Activated CD8-positive, alpha-beta memory T cell treated with anti-CD3 and anti-CD28 coated beads, Interleukin-2, amount 50 U/mL, for 1 hour (primary cell): ENCODE measurements around the gene TRHDE.

Source experiments
- DNase-seq: peaks from one replicate; pipeline ENCODE4 v3.0.0-alpha.2; 2020; ENCODE audit errors: extremely low read depth

TRHDE gene

DNA sequence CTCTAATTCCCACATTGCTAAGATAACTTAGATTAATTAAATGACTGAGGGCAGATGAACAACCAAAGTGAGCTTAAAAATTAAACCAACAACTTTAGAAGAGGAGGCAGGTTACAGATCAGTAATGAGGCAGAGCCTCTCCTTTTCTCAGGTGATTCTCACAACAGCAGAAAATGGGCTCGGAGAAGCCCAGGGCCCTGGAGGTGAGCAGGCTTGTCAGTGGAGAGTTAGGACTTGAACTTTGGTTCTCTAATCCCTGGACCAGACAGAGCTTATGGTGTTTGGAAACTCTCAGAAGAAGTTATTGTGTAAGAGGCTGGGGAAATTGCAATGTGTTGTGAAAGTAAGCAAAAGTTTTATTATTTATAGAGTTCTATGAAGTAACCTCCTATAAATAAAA, 2.8 kb downstream of the TRHDE start:
- no peak for DNase-seq

DNA sequence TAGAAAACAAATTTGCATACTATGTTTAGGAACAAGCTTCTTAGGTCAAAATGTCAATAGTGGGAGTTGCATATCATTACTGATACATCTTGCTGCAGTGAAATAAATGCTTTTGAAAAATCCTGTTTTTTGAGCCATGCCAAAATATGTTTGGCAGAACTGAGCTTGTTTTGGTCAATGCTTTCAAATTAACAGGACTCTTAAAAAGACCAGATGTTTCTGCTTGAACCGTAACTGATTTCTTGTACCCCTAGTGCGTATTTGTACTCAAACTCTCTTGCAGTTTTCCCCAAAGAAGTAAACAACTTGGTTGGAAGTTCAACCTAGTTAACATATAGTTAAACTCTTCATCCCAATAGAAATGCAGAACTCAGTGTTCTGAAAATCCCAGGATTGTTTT, 3.4 kb downstream of the TRHDE start:
- DNase-seq, result no peak

DNA sequence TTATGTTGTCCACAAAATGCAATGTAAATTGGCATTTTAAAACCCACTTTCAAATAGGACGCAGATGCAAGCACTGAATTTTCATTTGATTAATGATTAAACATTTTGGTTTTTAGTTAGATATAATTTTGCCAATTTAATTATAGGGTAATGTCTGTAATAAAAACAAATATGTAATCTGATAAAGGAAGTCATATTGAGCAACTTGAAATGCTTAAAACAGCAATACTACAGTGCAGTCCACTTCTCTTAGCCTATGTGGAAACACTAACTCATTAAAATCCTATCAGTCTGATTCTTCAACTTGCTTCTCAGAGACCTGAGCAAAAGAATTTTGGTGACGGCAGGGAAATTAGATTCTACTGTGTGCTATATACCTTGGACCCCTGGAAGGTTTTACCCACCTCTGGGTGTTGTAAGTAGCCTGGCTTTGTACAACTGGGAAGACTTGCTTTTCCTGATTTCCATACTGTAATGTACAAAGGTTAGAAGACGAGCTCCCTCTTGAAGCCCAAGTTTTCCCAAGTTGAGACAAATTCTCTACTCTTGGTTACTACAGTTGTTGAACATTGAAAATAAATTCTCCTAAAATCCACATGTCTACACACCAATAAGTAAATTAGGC, 4.1 kb downstream of the TRHDE start:
- no peak for DNase-seq

DNA sequence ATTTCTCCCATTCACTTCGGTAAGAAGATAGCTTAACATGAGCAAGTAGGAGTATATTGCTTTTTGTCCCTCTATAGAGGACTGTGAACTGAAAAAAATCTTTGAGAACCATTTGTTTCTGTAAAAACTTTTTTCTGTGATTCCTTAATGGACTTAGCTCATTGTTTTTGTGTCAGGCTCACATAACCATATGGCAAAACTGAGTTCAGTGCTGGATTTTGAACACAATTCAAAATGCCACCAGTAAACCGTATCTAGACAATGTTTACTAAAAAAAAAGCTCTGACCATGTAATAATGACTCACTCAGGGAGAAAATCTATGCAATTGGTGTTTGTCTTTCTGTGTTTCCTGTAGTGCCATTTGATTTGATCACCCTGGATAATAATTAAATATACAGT, 5.2 kb downstream of the TRHDE start:
- no peak for DNase-seq

DNA sequence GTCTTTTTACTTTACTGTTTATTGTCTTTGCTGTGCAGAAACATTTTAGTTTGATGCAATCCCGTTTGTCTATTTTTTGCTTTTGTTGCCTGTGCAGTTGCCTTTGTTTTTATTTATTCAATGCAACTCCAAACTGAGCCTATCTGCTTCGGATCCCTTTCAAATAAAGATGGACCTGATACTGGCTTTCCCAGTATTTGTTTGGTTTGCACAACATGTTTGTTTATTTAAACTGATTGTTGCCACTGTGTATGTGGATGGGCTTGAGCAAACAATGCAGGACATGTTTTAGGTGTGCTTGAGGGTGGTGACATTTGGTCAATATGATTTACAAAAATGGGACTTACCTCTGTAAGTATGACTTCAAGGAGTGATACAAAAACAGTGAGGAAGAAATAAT, 6.7 kb downstream of the TRHDE start:
- no peak for DNase-seq

DNA sequence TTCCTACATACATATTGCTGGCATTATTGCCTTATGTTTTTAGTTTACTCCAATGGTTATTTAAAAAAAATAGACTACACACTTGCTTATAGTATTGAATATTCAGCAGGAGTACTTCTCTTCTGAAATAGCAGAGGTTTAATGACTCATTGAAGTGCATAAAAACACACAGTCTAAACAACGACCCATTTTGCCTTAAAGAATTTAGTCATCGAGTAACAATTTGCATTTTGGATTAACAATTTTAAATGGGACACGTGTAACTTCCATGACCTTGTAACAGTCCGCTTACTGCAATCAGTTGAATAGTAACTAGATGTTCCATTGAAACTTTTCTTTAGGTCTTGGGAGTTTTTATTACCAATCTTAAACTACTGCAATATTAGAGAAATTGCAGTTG, 9.0 kb downstream of the TRHDE start:
- no peak for DNase-seq

DNA sequence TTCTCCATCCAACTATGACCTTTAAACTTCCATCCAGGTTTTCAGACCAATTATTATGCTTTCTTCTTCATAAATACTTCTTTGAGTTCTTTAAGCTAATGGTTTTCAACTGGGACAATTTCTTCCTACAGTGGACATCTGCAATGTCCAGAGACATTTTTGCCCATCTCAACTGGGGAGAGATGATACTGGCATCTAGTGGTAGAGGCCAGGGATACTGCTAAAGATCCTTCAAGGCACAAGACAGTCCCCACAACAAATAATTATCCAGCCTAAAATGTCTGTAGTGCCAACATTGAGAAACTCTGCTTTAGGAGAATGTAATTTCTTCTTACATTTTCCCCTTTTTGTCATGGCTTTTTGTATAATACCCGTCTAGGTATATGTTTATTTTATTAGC, 10.6 kb downstream of the TRHDE start:
- no peak for DNase-seq

DNA sequence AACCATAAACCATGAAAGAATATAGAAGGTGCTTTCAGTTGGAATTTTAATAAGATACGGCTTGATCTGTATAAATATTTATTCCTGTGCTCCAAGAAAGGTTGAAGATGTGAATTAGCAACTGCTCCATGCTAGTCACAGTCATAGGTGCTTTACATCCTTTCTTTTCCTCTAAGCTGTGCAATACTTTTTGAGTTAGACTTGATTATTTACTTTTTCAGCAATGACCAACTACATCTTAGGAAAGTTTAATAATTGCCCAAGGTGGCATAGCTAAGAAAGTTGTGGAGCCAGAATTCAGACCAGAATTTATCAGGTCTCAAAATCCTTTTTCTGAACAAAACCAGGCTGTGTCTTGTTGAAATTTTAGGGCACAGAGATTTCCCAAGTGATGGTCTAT, 13.7 kb downstream of the TRHDE start:
- no peak for DNase-seq

DNA sequence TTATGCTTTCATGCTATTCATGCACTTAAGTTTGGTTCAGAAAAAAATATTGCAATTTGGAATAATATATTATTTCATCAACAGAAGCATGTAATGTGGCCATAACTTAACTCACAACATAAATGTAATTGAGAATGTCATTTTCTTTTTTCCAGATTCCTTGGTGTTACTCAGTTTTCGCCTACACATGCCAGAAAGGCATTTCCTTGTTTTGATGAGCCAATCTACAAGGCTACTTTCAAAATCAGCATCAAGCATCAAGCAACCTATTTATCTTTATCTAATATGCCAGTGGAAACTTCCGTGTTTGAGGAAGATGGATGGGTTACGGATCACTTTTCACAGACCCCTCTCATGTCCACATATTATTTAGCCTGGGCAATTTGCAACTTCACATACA, 14.4 kb downstream of the TRHDE start:
- DNase-seq, result no peak

DNA sequence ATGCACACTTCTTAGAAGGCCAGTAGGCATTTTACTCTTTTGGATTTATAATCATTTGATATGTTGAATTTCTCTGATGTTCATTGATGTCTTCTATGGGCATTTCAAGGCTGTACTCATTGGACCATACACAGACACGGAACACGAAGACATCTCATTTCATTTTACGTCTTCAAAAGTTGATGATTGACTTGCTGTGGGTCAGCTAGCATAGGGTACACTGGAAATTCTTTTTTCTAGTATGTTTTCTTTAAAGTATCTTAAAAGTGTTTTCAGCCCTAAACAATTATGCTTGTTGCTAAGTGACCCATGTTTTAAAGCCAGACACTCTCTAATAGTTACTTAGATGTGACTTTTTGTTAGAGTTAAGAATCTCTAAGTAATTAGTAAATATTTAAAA, 16.3 kb downstream of the TRHDE start:
- DNase-seq, result no peak

DNA sequence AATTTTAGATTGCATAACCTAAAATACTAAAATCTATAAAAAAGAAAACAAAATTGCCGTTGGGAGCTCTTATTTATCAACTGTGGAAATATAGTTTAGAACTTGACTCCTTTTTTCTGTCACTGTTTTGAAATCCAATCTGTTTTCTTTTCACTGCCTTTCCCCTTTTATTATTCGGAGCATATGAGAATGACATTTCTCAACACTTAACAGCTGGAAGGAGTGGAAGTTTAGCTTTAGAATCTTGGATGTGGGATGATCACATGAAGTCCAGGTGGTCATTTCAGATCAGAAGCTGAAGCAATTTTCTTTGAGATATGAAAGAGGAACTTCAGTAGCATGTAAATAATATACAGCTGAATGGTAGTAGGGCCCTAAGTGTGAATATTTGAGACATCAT, 16.7 kb downstream of the TRHDE start:
- DNase-seq, result no peak

DNA sequence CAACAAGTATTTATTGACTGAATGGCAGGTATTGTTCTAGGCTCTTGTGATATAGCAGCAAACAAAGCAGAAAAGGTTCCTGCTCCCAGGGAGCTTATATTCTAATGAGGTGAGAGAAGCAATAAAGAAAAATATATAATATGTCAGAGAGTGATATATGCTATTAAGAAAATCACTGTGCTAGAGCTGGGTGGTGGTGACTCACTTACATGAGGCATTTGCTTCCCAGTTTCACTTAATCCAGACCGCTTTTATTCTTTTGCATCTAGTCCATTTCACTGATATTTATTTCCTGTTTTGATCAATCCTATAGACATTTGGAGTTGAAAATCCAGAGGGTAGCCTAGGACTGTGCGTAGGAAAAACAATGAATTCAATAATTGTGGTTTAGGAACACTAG, 17.5 kb downstream of the TRHDE start:
- DNase-seq, result no peak

DNA sequence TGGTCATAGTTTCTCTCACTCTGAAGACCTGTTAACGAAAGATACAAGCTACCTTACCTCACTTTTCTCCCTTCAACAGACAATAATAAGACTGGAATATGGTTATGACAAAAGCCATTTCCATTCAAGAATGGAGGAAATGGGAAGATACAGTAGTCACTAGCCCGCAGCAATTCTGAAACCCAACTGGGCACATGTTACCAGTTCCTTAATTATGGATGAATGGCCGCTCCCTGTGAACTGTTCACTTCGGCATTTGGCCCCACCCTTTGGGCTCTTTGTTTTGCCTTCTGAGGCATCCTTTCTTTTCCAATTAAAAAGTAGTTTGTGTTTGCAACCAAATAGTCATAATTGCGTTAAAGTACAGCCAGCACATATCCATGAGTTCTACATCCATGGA, 19.0 kb downstream of the TRHDE start:
- DNase-seq, result no peak

DNA sequence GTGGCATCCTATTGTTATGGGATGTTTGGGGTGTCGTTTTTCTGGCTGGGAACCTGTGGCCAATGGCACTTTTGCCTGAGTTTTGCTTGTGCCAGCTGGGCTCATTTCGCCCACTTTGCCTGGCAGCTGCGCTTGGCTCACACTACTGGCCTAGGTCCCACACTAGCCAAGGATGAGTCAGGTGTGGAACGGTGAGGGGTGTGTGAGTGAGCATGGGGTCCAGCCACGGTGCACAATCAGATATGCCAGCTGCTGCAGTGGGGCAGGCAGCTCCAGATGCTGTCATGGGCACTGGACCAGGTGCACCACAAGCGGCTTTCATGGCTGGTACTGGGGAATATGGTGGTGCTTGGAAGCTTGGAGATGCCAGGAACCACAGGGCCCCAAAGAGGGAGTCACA, 21.5 kb downstream of the TRHDE start:
- DNase-seq, result no peak

DNA sequence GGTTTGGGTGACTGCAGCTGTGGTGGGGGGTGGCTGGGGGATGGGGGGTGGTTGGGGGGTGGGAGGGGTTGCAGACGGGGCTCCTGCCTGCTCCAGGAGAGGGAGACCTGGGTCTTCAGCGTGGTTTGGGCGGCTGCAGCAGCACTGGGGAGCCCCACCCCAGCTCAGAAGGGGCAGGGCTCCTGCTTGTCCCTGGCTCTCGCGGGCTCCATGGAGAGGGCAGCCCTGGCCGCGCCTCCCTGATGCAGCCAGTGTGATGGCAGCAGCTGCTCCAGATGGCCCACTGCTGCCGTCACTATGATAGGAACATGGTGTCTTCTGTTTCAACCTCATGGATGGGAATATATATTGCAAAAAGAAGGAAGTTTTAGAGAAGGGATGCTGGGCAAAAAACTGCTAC, 22.9 kb downstream of the TRHDE start:
- no peak for DNase-seq

DNA sequence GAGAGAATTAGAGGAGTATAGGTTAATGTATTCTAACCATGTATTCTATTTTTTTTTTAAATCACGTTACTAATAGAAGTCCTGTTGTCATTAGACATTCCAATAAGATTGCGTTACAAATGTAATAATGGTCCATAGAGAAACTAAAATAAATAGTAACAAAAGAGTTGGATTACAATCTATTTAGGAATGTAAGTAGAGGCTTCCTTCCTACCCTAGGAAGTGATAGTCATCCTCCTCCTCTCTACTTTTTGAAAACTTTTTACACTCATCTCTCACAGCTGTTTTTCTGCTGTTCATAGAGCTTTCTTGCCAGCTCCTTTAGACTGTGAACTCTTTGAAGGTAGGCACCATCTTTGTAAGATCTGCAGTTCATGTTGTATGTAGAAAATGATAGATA, 23.6 kb downstream of the TRHDE start:
- no peak for DNase-seq

DNA sequence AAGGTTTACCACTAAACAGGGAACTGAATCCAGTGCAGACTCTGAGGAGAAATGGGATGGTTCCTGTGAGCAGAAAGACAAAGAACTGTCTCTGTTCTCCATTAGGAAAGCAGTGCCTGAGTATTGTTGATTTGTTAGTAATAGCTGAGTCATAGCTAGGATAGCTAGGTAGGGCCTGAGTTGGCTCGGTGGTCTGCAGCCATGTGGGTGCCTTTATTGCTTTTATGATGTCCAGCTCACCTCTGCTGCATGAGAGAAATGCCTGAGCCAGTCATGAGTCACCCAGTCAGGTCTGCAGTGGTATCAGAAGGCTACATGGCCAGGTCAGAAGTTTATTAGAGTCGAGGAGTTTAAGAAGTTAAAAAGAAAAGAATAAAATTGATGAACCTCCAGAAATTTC, 24.2 kb downstream of the TRHDE start:
- DNase-seq, result no peak

DNA sequence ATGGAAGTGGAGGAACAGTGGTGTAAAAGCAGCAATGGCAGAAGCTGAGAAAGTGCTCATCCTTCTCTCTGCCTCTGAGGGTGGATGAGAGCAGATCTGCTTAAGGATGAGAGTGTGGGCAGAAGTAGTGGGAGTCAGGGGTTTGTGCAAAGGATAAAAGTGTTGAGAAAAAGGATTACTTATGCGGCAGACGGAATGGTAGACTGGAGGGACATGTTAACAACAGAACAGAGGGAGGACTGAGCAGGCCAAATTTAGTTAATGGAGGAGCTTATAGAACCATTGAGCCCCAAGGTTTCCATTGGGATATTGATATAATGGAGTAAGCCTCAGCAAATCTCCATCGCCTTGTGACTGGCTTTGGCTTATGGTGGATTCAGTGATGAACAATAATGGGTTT, 25.5 kb downstream of the TRHDE start:
- no peak for DNase-seq

DNA sequence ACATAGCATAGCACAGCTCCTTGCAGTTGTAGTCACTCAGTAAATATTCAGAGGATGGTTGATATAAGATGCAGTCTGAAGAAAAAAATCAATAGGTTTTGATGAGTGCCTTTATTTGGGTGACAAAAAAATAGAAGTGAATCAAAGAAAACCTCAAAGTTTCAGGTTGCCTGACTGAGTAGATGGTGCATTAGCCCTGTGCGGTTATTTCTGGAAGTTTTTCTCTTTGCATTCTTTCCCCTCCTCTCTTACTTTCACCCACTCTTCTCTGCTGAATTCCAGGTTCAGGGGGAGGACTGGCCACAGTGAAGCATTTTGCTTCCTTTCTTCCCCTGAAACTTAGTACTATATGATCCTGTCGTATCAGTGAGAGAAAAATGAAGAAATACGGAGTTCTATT, 28.6 kb downstream of the TRHDE start:
- no peak for DNase-seq

DNA sequence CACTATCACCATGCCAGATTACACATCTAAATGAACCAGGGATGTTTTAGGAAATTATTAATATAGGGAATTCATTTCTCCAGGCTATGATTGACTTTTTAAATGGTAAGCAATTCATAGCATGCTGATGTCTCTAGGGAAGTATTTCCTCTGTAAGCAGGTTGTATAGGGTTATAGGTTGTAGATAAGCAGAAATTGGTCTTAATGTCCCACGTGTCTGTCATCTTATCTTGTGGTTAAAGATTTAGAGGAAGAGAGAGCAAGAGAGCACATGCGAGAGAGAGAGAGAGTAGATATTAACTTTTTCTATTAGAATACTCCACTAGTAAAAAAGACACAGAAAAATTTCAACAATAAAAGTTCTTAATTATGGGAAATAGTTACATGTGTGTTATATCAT, 32.6 kb downstream of the TRHDE start:
- DNase-seq, result no peak

DNA sequence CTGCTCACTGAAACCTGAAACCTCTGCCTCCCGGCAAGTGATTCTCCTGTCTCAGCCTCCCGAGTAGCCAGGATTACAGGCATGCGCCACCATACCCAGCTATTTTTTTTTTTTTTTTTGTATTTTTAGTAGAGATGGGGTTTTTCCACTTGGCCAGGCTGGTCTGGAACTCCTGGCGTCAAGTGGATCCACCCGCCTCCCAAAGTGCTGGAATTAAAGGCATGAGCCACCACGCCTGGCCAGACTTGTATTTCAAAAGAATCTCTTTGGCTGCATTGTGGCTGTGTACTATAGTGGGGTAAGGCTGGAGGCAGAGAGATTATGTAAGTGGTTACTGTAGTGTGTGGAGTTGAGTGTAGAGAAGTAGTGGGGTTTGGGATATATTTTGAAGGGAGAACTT, 35.1 kb downstream of the TRHDE start:
- no peak for DNase-seq

DNA sequence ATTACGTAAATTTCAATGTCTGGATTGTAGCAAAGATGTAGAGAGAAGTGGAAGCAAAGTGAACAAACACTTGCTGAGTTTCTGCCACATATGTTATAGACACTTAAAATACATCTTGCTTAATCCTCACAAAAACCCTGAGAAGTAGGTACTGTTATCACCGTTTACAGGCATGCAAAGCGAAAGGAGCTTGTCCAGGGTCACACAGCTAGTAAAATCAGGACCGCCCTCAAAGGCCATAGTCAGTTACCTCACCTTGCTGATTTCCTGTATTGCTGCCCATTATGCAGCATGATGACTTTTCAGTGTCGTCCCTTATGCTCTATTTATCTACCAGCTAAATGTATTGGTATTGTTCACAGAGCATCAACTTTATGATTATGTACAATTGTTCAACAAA, 39.8 kb downstream of the TRHDE start:
- no peak for DNase-seq

DNA sequence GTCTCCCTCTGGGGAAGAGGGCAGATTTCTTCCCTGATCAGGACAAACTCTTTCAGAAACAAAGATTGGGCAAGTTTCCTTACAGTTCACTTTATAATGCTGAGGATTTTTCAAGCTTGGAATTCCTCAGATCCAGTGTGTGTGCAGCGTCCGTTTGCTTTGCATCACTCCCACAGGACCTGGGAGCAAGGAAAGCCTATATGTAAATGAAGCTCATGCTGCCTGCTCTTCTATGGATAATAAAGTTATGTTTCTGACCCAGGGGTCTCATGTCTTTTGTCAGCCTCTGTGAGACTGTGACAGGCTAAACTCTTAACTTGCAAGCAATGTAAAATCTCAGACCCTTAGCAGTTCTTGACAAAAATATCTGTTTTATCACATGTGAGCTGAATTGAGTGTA, 41.6 kb downstream of the TRHDE start:
- no peak for DNase-seq

DNA sequence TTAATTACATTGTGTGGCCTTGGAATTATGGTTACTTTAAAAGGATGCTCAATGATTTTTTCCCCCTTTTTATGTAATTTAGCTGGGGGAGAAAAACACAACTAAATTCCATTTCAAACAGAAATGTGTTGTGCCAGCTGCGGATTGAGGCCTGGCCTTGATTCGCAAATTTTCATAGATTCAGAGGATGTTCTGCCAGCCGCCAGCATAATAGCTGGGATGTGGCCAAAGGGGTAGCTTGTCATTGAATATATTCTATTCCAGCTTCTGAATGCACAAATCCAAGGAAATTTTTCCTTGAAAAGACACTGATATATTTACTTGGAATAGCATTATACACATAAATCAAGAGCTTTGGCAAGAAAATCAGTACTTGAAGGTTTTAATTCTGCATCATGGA, 43.7 kb downstream of the TRHDE start:
- no peak for DNase-seq

DNA sequence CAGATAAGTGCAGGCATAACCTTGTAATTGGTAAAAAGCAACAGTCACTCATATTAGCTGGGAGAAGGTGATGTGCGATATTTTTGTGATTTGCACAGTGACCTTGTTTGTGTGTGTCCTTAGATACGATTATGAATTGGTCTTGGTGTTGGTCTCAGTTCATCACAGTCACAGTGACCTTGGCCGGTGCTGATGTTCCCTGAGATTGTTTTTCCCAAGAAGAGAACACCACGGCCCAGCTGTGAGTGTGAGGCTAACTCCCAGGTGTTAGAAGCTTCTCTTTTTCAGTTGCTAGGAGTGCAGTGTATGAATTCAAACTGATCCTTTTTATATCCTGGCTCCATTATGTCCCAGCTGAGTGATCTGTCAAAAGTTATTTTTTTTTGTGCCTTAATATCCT, 46.2 kb downstream of the TRHDE start:
- DNase-seq, result no peak
